Ovary (tissue), 9 donors: Measurements from ENCODE around the gene SMAD3. TPM values are rescaled to one million over a fixed set of nuclear protein-coding genes. Genes with fewer than 3 reads are reported as not detected.

ENCODE experiments used
- DNase-seq, 5 donors: peaks; one replicate each; pipeline ENCODE4 v3.0.0-alpha.2; 2019 to 2020
- H3K27ac ChIP-seq, 2 donors: fragments of 200-600 bp; one replicate each; pipeline versions ENCODE4 v1.5.1 to v1.8.0; 2019 to 2022
- H3K27me3 ChIP-seq: fragments of 200-600 bp; one replicate; pipeline ENCODE4 v1.8.0; 2022
- H3K36me3 ChIP-seq: fragments of 200-600 bp; sonication (generic); one replicate; pipeline ENCODE4 v1.5.1; 2019
- H3K4me1 ChIP-seq: one replicate; pipeline ENCODE4 v1.8.1; 2013; ENCODE audit warnings: mild to moderate bottlenecking, moderate library complexity; ENCODE audit not compliant: insufficient read depth
- H3K4me3 ChIP-seq: fragments of 200-600 bp; sonication (generic); one replicate; pipeline ENCODE4 v1.5.1; 2017
- H3K9me3 ChIP-seq, 2 donors: fragments of 200-600 bp in 1 of 2; sonication (generic) in 1 of 2; one replicate each; pipeline versions ENCODE4 v1.5.1 to v1.8.1; 2013 to 2019; ENCODE audit warnings: mild to moderate bottlenecking in 1 of 2, moderate library complexity in 1 of 2
- CTCF ChIP-seq, 3 donors: fragments of 450-650 bp in 2 of 3; fragments of 200-600 bp in 1 of 3; IDR thresholded peaks; one replicate each; pipeline versions ENCODE4 v1.5.1 to v1.8.0; 2016 to 2022; ENCODE audit warnings: antibody characterized with exemption in 3 of 3, mild to moderate bottlenecking in 1 of 3
- EP300 ChIP-seq: sonication (generic); formaldehyde crosslinking; IDR thresholded peaks from one replicate; pipeline ENCODE4 v1.6.1; 2017; ENCODE audit warnings: antibody characterized with exemption
- POLR2A ChIP-seq: fragments of 450-650 bp; IDR thresholded peaks from one replicate; pipeline ENCODE4 v1.6.1; 2017; ENCODE audit warnings: antibody characterized with exemption, mild to moderate bottlenecking, moderate library complexity
- WGBS, 3 donors: extraction: QIAGEN DNeasy Blood & Tissue Kit in 1 of 3; methylation state at CpG; one replicate each; pipeline versions ENCODE4 v1.1.5 to v1.1.7; 2013 to 2017; 5-methylcytosine and 5-hydroxymethylcytosine counted together
- intact Hi-C, 4 donors: fragments of 100-400 bp; cut with DNase I; formaldehyde crosslinking; loops; one replicate each; pipeline versions ENCODE4 v1.11.0 to v1.15.1; 2022 to 2023
- polyA plus RNA-seq, 2 donors: library from polyadenylated mRNA; stranded (reverse); fragments of 200-250 nt in 1 of 2; fragments of 350-450 nt in 1 of 2; fragmentation: Illumina TruSeq in 1 of 2; extraction: RNeasy Lipid Tissue Mini Kit (QIAGEN cat#74804) in 1 of 2; gene quantifications; one replicate each; pipeline ENCODE4 v1.2.3, GENCODE V29; 2013 to 2014
- total RNA-seq, 7 donors: library from RNA; depleted of rRNA in 2 of 7; stranded (reverse); fragments of >200 nt in 2 of 7; fragmentation: NEBNext Ultra II Directional in 3 of 7; extraction: Animal tissue kit (Norgen Biotek cat#: 25700) in 3 of 7; gene quantifications; one replicate each; pipeline versions ENCODE4 v1.1.0 to v1.2.4, GENCODE V29; 2016 to 2023
- donor health status: DM: no; HTN: no; CAD: no; lungs with moderate emphysema.
- donor health status: DM: no; HTN: no; CAD: no.
- donor health status: Bipolar disorder and iron deficiency.
- donor health status: DM: yes; HTN: yes; CAD: no.
- donor health status: DM: no; HTN: no; CAD: no.
- donor health status: DM: yes; HTN: yes; CAD: no.

SMAD3 gene
- total and polyA plus RNA-seq, 9 donors, result 18.7 to 78.6 (median 46.0) TPM

GRCh38 chr15:67091980-67092677, 26.7 kb downstream of the SMAD3 start:
- 52 to 64% (median 58%) methylated on average over 7 of the region's 7 CpGs for WGBS, 3 donors
- Histone ChIP-seq H3K9me3 (no peaks in the 10 kb centered on the region), H3K4me3 (no peak overlapping the region), H3K4me1 (peaks cover 38% of the 10 kb centered on the region), H3K27ac (no peak overlapping the region), H3K36me3 (no peaks in the 10 kb centered on the region), H3K27me3 (no peaks in the 10 kb centered on the region)
- intact Hi-C loops, result no loop called here
- DNase-seq, result peak in 2 of 5 donors; percentile 27 to 40
- TF ChIP-seq POLR2A, result no peak
- TF ChIP-seq CTCF (IDR thresholded peaks at IDR 0.05), result no peak
- TF ChIP-seq EP300, result no peak

GRCh38 chr15:67092752-67093503, 27.5 kb downstream of the SMAD3 start:
- no peak for TF ChIP-seq POLR2A
- TF ChIP-seq EP300, result no peak
- TF ChIP-seq CTCF (IDR thresholded peaks at IDR 0.05), result no peak
- H3K4me1 ChIP-seq, result peaks cover 33% of the 10 kb centered on the region
- H3K36me3 ChIP-seq, result no peaks in the 10 kb centered on the region
- WGBS, 3 donors, result 93 to 95% (median 94%) methylated on average over 9 of the region's 9 CpGs
- intact Hi-C loops, result no loop called here
- no peak overlapping the region for H3K4me3 ChIP-seq
- no peak overlapping the region for H3K27ac ChIP-seq
- H3K9me3 ChIP-seq, result no peaks in the 10 kb centered on the region
- no peaks in the 10 kb centered on the region for H3K27me3 ChIP-seq
- no peak for DNase-seq

GRCh38 chr15:67093504-67093862, 28.1 kb downstream of the SMAD3 start:
- Histone ChIP-seq H3K9me3 (no peaks in the 10 kb centered on the region), H3K36me3 (no peaks in the 10 kb centered on the region), H3K4me1 (peaks cover 29% of the 10 kb centered on the region), H3K27ac (no peak overlapping the region), H3K27me3 (no peaks in the 10 kb centered on the region), H3K4me3 (no peak overlapping the region)
- no peak for TF ChIP-seq POLR2A
- TF ChIP-seq CTCF (IDR thresholded peaks at IDR 0.05), result no peak
- no peak for TF ChIP-seq EP300
- DNase-seq, result no peak
- WGBS, 3 donors, result 83 to 91% (median 86%) methylated on average over 7 of the region's 7 CpGs
- intact Hi-C loops, result no loop called here

- no peak overlapping the region for H3K4me3 ChIP-seq
- H3K36me3 ChIP-seq, result no peaks in the 10 kb centered on the region
- no peak for TF ChIP-seq EP300
- no peak for TF ChIP-seq POLR2A
- TF ChIP-seq CTCF (IDR thresholded peaks at IDR 0.05), result no peak
- 81 to 86% (median 84%) methylated on average over 15 of the region's 15 CpGs for WGBS, 3 donors
- H3K27ac ChIP-seq, result no peak overlapping the region
- intact Hi-C loops, result no loop called here
- DNase-seq, result no peak
- H3K27me3 ChIP-seq, result no peaks in the 10 kb centered on the region
- H3K9me3 ChIP-seq, result no peaks in the 10 kb centered on the region
- H3K4me1 ChIP-seq, result peaks cover 26% of the 10 kb centered on the region
Observed at GRCh38 chr15:67094001-67094826, 28.8 kb downstream of the SMAD3 start.
